Fibroblast of skin of scalp (primary cell): ENCODE measurements around the gene IL17F.
"Not testable (repeated sequence)": the region's sequence is repeated elsewhere in the genome, so short reads cannot be mapped to it uniquely, and the experiment has no call there.

Source experiments
- DNase-seq: peaks from one replicate; pipeline ENCODE4 v3.0.0-alpha.2; 2013

Gene IL17F

GRCh38 chr6:52243282-52243893 is 912 bp downstream of the IL17F start:
- no peak for DNase-seq

GRCh38 chr6:52241819-52242218 is 2.5 kb downstream of the IL17F start:
- DNase-seq: no peak

GRCh38 chr6:52233975-52234823 is 10.1 kb downstream of the IL17F start:
- DNase-seq: peak; percentile 61

GRCh38 chr6:52233005-52233404 is 11.3 kb downstream of the IL17F start:
- no peak for DNase-seq

- peak; percentile 40 for DNase-seq
Observed at GRCh38 chr6:52231406-52232127, 12.7 kb downstream of the IL17F start.

GRCh38 chr6:52230685-52231084 is 13.6 kb downstream of the IL17F start:
- no peak for DNase-seq

- DNase-seq: no peak
Observed at GRCh38 chr6:52227495-52227894, 16.8 kb downstream of the IL17F start.

GRCh38 chr6:52221302-52221701 is 23.0 kb downstream of the IL17F start:
- no peak for DNase-seq

- no peak for DNase-seq
Observed at GRCh38 chr6:52217761-52218160, 26.5 kb downstream of the IL17F start.

GRCh38 chr6:52216932-52217575 is 27.2 kb downstream of the IL17F start:
- no peak for DNase-seq

GRCh38 chr6:52215787-52216186 is 28.5 kb downstream of the IL17F start:
- DNase-seq: no peak

- no peak for DNase-seq
Observed at GRCh38 chr6:52213127-52213526, 31.2 kb downstream of the IL17F start.

GRCh38 chr6:52210227-52210626 is 34.1 kb downstream of the IL17F start:
- DNase-seq: no peak

GRCh38 chr6:52209770-52210169 is 34.5 kb downstream of the IL17F start:
- no peak for DNase-seq

GRCh38 chr6:52208612-52209011 is 35.7 kb downstream of the IL17F start:
- DNase-seq: no peak

GRCh38 chr6:52207066-52207465 is 37.2 kb downstream of the IL17F start:
- no peak for DNase-seq

GRCh38 chr6:52201493-52201892 is 42.8 kb downstream of the IL17F start:
- DNase-seq: no peak

- DNase-seq: no peak
Observed at GRCh38 chr6:52201046-52201445, 43.3 kb downstream of the IL17F start.

GRCh38 chr6:52200088-52200487 is 44.2 kb downstream of the IL17F start:
- DNase-seq: not testable (repeated sequence)

- DNase-seq: no peak
Observed at GRCh38 chr6:52195886-52196285, 48.4 kb downstream of the IL17F start.

- no peak for DNase-seq
Observed at GRCh38 chr6:52191824-52192223, 52.5 kb downstream of the IL17F start.

- DNase-seq: no peak
Observed at GRCh38 chr6:52190409-52190808, 53.9 kb downstream of the IL17F start.

- DNase-seq: no peak
Observed at GRCh38 chr6:52189974-52190373, 54.3 kb downstream of the IL17F start.
